ENCODE data around the gene EFCAB12.
"Not testable (repeated sequence)": the region's sequence is repeated elsewhere in the genome, so short reads cannot be mapped to it uniquely, and the experiment has no call there.

EFCAB12 gene

DNA sequence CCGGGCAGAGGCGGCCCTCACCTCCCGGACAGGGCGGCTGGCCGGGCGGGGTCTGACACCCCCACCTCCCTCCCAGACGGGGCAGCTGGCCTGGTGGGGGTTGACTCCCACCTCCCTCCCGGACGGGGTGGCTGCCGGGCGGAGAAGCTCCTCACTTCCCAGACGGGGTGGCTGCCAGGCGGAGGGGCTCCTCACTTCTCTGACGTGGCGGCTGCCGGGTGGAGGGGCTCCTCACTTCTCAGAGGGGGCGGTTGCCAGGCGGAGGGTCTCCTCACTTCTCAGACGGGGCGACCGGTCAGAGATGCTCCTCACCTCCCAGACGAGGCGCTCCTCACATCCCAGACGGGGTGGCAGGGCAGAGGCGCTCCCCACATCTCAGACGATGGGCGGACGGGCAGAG lies 65.1 kb downstream of the EFCAB12 start:
- DNase-seq: not testable (repeated sequence)

DNA sequence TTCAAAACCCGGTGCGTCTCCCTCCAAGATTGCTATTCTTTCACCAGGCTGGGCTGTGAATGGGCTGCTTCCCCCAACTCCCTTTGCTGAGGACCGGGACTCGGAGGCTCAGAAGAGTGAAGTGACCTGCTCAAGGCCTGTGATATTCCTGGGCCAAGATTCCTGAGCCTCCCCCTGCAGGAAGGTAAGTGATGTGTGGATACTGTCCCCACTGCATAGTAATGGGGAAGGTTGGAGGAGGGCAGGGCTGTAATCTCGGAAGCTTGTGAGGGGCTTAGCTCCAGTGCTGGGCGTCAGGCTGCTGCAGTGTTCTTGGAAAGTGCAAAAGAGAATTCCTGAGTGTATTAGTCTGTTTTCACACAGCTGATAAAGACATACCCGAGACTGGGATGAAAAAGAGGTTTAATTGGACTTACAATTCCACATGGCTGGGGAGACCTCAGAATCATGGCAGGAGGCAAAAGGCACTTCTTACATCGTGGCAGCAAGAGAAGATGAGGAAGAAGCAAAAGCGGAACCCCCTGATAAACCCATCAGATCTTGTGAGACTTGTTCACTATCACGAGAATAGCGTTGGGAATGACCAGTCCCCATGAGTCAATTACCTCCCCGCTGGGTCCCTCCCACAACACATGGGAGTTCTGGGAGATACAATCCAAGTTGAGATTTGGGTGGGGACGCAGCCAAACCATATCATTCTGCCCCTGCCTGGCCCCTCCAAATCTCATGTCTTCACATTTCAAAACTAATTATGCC lies 67.6 kb downstream of the EFCAB12 start:
- no peak for DNase-seq

DNA sequence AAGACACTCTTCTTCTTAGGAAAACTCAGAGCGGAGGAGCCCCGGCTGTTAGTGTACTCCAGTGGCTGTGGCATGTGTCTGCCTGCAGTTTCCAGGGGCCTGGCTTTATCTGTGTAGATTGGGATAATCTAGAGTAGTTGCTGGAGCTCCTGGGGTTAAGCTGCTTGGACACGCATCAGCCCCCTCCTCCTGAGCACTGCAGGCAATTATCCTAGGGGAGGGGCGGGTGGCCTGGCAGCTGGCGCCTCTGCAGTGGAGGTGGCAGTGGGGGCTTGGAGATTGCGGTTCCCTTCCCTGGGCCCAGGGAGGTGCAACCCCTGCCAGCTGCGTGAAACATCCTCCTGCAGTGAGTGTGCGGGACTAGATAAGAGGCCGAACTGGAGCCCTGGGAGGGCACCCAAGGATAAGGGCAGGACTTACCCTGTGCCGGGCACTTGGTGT lies 68.2 kb downstream of the EFCAB12 start:
- no peak for DNase-seq

DNA sequence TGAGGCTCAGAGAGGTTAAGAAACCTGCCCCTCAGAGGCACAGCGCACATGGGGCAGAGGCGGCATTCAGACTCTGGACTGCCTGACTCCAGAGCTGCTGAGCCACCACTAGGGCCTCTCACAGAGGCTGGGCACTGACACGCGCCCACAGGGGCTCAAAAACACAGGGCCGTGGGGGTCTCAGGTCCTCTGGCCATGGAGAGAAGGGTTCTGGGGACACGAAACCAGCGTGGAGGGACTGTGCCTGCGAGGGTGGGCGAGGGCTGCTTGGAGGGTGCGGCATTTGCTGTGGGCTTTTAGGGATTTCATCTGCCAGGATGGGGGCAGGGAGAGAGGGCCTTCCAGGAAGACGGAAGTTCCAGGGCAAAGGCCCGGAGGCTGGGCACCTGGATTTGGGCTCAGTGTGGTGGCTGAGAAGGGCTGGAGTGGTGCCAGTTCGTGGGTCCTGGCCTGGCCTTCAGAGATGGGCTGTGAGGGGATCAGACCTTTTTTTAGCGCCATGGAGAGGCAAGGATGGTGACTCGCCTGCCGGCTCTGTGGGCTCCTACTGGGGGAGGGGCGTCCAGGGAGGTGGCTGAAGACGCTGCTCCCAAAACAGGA lies 69.6 kb downstream of the EFCAB12 start:
- DNase-seq: no peak

DNA sequence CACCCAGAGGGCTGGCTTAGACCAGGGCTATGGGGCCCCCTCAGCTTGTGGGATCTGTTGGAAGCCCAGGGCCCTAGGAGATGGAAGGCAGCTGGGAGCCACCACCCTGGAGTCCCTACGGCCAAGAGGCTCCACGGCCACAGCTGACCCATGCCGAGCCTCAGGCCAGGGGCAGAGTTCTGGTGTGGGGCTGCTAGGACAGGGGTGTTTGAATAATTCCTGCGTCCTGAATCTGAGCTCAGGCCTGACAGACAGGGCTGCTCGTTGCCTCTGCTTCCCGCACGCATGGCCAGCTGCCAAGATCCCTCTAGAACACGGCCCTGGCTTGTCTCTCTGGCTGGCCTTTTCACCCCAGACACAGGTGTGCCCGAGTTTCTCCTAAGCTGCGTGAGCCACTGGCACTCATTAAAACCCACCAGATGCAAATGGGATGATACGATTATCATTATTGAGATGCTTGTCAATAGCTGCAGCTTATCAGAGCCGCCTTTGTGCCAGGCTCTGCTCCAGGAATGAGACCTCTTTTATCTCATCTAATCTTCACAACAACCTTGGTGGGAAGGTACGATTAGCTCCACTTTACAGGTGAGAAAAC lies 70.2 kb downstream of the EFCAB12 start:
- no peak for DNase-seq

DNA sequence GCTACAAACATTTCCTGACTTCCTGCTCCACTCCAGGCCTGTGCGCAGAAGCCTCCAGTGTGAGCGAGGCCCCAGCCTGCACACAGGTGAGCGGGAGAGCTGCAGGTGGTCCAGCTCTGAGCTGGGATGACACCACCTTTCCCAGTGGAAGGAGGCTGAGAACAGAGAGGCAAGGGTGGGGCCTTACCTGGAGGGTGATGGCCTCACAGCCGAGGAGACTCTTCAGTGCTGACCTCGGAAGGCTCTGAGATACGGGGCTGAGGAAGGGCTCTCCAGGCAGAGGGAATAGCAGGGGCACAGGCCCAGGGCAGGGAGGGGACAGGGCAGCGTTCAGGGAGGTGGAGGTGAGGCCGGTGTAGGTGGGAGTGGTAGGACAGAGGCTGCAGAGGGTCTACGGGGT lies 70.8 kb downstream of the EFCAB12 start:
- no peak for DNase-seq

DNA sequence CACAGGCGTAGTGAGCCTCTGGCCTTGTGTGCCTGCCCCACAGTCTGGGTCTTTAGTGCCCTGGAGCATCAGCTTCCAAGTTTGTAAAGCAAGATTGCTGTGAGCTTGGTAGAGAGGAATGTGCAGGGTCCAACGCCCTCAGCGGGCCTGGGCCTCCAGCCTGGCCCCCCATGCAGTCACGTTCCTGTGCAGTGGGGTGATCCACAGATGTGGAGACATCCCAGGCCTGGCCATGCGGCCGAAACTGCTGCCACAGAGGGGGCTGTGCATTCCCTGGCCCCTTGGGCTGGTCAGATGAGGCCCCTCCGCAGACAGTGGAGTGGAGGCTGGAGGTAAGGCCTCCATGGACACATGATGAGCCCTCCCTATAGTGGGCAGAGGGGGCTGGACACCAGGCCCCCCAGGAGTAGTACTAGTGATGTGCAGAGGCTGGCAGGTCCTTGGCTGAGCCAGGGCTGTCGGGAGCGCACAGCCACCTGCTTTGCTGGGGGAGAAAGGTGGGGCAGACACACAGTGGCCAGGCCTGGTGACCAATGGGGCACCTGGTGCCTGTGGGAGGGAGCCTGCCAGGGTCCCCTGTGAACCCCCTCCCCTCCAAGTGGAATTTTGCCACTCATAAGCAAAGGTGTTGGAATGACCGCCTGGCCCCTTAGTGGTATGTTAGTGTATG lies 71.5 kb downstream of the EFCAB12 start:
- no peak for DNase-seq

DNA sequence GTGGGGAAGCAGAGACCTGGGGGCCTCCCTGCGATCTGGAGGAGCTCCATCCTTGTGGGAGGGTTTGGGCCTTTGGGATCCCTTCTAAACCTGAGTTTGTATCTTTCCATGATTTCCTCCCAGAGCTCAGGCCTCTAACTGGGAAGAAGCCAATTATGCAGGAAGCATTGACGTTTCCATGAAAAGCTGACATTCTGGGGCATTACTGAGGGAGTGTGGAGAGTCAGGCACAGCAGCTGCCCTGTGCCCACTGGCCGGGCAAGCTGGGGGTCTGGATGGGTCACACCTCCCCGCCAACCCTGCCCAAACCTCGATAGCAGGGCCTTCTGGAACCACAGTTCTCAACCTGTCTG lies 74.9 kb downstream of the EFCAB12 start:
- DNase-seq: no peak

DNA sequence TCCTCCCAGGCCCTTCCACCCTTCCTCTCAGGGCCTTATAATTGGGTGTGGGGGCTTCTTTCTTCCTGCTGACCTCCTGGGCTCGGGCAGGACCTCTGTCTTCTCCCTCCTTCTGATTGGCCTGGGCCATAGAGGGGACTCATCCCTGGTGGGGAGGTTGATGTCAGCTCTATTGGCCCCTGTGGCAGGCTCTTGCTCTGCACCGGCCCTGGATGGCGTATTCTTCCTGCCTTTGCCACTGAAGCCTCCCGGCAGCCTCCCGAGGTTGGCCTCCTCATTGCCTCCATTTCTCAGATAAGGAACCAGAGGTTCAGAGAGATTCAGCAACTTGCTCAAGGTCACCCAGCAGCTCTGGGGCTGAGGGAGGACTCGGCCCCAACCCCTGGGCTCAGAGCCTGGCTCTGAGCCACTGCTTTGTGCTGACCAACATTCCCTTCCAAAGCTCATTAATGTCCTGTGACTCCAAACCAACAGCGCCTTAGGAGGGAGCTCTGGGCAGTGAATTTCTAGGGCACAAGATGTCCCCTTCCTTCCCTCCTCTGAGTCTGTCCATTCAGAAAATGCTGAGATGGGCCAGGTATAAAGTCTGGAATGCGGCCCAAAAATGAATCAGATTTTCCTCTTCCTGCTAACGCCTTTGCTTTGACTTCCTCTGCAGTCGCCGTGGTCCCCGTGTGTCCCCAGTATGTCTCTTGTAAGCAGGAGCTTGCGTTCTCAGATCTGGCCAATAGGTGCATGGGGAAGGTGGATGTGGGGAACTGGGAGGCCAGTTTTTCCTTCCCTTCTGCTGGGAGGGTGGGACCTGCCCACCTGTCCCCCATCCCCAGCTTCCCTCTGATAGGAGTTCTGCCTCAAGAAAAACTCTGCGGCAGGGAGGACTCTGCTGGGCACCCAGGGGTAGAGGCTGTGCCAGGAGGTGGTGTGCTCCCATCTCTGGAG lies 75.5 kb downstream of the EFCAB12 start:
- DNase-seq: no peak

DNA sequence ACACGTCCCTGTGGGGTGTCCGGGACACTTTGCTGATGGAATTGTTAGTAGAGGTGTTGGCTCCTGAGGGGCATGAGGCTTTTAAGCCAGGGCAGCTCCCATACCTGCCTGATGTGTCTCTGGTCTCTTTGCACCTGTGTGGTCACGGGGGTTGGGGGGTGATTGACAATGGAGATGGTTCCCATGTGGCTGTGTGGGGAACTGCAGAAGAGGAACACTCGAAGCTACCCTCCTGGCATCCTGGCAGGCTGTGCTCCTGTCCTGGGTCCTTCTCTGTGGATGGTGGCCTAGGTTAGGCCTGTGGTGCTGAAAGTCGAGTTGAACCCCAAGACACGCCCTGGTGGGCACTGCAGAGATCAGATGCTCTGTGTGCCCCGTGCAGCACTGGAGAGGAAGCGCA lies 76.4 kb downstream of the EFCAB12 start:
- DNase-seq: no peak
